Kidney (tissue), 14 donors: ENCODE data around the gene GTF2IRD1. TPM values are rescaled to one million over a fixed set of nuclear protein-coding genes. Genes with fewer than 3 reads are reported as not detected.

ENCODE experiments used
- DNase-seq, 5 donors: peaks; one replicate each; pipeline ENCODE4 v3.0.0-alpha.2; 2013 to 2020
- FAIRE-seq: peaks from 2 replicates; lab custom pipeline; 2012; peaks lifted over from hg19 to GRCh38; lab: Jason Lieb, UNC
- H3K27ac ChIP-seq, 2 donors: one replicate each; pipeline ENCODE4 v1.7.0; 2013; ENCODE audit warnings: low read depth in 2 of 2, low read length in 2 of 2, inconsistent platforms in 1 of 2
- H3K27me3 ChIP-seq: one replicate; pipeline ENCODE4 v1.7.1; 2013; ENCODE audit warnings: low read length, inconsistent platforms; ENCODE audit not compliant: control insufficient read depth, insufficient read depth
- H3K36me3 ChIP-seq, 3 donors: one replicate each; pipeline versions ENCODE4 v1.7.0 to v1.7.1; 2013; ENCODE audit warnings: low read length in 3 of 3, control low read depth in 1 of 3, inconsistent platforms in 1 of 3; ENCODE audit not compliant: insufficient read depth in 3 of 3, control insufficient read depth in 2 of 3
- H3K4me1 ChIP-seq, 3 donors: one replicate each; pipeline versions ENCODE4 v1.7.0 to v1.7.1; 2013; ENCODE audit warnings: low read length in 3 of 3, inconsistent platforms in 1 of 3, low read depth in 1 of 3; ENCODE audit not compliant: control insufficient read depth in 2 of 3, insufficient read depth in 2 of 3
- H3K4me3 ChIP-seq, 3 donors: one replicate each; pipeline versions ENCODE4 v1.7.0 to v1.8.1; 2013; ENCODE audit warnings: low read length in 3 of 3, control low read depth in 1 of 3, inconsistent platforms in 1 of 3
- H3K9ac ChIP-seq, 3 donors: one replicate each; pipeline versions ENCODE4 v1.7.0 to v1.7.1; 2013; ENCODE audit warnings: low read length in 3 of 3, control low read depth in 1 of 3, inconsistent platforms in 1 of 3
- H3K9me3 ChIP-seq, 3 donors: one replicate each; pipeline versions ENCODE4 v1.7.0 to v1.7.1; 2013; ENCODE audit warnings: low read length in 3 of 3, control low read depth in 1 of 3, inconsistent platforms in 1 of 3; ENCODE audit not compliant: control insufficient read depth in 2 of 3, insufficient read depth in 1 of 3
- intact Hi-C: fragments of 100-400 bp; cut with DNase I; formaldehyde crosslinking; loops from one replicate; pipeline ENCODE4 v1.11.1; 2022
- polyA plus RNA-seq: library from polyadenylated mRNA; stranded (reverse); fragments of 350-450 nt; fragmentation: Illumina TruSeq; extraction: RNeasy Lipid Tissue Mini Kit (QIAGEN cat#74804); gene quantifications from one replicate; pipeline ENCODE4 v1.2.3, GENCODE V29; 2014; ENCODE audit warnings: low read depth, low replicate concordance; ENCODE audit not compliant: insufficient read depth
- total RNA-seq: library from RNA; stranded (reverse); fragmentation: NEBNext Ultra II Directional; extraction: Animal tissue kit (Norgen Biotek cat#: 25700); gene quantifications from one replicate; pipeline ENCODE4 v1.2.1, GENCODE V29; 2021
- TF ChIP-seq, protein P1 (sequence below): IDR thresholded peaks from 3 replicates; pipeline ENCODE4 v1.5.1; 2012; ENCODE audit warnings: mild to moderate bottlenecking, moderate library complexity, borderline replicate concordance; ENCODE audit not compliant: insufficient read depth; ENCODE audit errors: extremely low read depth
- donor health status: control.
- donor health status: control.
- donor health status: control.
- donor health status: control.
- donor health status: control.
- donor health status: DM: yes; HTN: yes; CAD: no.
- donor health status: Normal renal cell carcinoma (clear cell type).

GTF2IRD1 gene
- total and polyA plus RNA-seq, 2 donors from 2014 or later, result 28.2 to 35.8 TPM

- TF ChIP-seq, protein P1, sequence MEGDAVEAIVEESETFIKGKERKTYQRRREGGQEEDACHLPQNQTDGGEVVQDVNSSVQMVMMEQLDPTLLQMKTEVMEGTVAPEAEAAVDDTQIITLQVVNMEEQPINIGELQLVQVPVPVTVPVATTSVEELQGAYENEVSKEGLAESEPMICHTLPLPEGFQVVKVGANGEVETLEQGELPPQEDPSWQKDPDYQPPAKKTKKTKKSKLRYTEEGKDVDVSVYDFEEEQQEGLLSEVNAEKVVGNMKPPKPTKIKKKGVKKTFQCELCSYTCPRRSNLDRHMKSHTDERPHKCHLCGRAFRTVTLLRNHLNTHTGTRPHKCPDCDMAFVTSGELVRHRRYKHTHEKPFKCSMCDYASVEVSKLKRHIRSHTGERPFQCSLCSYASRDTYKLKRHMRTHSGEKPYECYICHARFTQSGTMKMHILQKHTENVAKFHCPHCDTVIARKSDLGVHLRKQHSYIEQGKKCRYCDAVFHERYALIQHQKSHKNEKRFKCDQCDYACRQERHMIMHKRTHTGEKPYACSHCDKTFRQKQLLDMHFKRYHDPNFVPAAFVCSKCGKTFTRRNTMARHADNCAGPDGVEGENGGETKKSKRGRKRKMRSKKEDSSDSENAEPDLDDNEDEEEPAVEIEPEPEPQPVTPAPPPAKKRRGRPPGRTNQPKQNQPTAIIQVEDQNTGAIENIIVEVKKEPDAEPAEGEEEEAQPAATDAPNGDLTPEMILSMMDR, result no peak
- Histone ChIP-seq H3K9ac (no peak overlapping the region), H3K36me3 (no peaks in the 10 kb centered on the region), H3K9me3 (no peaks in the 10 kb centered on the region), H3K4me1 (no peaks in the 10 kb centered on the region), H3K27me3 (no peaks in the 10 kb centered on the region), H3K4me3 (no peak overlapping the region), H3K27ac (no peak overlapping the region)
- DNase-seq (peak in 2 of 5 donors; percentile 43 to 51), FAIRE-seq (no peak)
- intact Hi-C loops, result loop anchor here (10.0 kb wide), 1 partner anchor 125 kb away; no protein-coding TSS in a partner anchor
Measured at GRCh38 chr7:74569501-74570075, 115.9 kb downstream of the GTF2IRD1 start.

DNA sequence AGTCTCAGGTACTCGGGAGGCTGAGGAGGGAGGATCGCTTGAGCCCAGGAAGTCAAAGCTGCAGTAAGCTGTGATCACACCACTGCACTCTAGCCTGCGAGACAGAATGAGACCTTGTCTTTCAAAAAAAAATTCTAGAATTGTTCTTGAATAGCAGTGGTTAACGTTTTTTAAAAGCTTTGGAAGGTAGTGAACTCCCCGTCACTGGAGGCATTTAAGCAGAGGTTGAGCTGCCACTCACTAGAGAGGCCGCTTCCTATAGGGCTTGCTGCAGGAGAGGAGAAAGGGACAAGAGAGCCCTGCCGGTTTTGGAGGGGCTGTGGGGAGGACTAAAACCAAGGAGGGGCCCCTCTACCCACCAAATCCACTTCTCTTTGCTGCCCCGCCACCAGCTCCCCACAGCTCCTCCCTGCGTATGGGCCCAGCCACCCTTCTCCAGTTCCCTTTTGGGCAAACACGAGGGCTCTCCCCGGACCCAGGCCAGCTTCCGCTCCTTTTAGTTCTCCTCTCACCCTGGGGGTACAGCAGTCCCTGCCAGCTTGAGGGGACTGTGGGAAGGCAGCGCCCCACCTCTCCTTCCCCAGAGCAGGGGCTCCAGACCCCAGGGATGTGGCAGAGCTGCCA lies 116.9 kb downstream of the GTF2IRD1 start:
- TF ChIP-seq, protein P1, result no peak
- H3K27me3 ChIP-seq, result no peaks in the 10 kb centered on the region
- no peaks in the 10 kb centered on the region for H3K4me1 ChIP-seq
- no peak for DNase-seq
- no peak overlapping the region for H3K9ac ChIP-seq
- H3K27ac ChIP-seq, result no peak overlapping the region
- no peaks in the 10 kb centered on the region for H3K36me3 ChIP-seq
- no peak for FAIRE-seq
- H3K4me3 ChIP-seq, result no peak overlapping the region
- intact Hi-C loops, result no loop called here
- H3K9me3 ChIP-seq, result no peaks in the 10 kb centered on the region

DNA sequence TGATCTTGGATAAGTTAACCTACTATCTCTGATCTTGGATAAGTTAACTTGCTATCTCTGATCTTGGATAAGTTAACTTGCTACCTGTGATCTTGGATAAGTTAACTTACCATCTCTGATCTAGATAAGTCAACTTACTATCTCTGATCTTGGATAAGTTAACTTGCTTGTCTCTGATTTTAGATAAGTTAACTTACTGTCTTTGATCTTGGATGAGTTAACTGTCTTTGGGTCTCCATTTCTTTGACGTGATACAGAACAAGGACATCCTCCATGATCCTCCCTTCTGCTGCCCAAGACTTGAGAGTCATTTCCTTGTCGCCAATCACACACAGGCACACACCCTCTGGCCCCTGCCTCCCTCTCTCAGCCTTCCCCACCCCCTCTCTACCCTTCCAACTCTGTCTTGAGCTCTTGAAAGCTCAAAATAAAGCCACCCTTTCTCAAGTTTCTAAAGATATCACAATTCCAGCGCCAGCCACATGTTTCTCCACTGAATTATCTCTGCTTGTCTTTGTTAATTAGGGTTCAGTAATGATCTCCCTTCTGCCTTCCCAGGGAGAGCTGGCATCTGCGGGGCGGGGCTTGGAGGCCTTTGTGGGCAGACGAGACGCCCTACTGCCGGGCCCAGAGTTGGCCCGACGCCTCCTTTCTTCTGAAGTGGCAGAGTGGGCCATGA lies 118.7 kb downstream of the GTF2IRD1 start:
- Histone ChIP-seq H3K27ac (no peak overlapping the region), H3K36me3 (no peaks in the 10 kb centered on the region), H3K9ac (no peak overlapping the region), H3K9me3 (no peaks in the 10 kb centered on the region), H3K4me3 (no peak overlapping the region), H3K4me1 (no peaks in the 10 kb centered on the region), H3K27me3 (no peaks in the 10 kb centered on the region)
- FAIRE-seq (no peak), DNase-seq (no peak)
- intact Hi-C loops, result no loop called here
- TF ChIP-seq, protein P1, result no peak
